BJ (cell line): ENCODE results near the gene TBC1D20. TPM values are rescaled to one million over a fixed set of nuclear protein-coding genes. Genes with fewer than 3 reads are reported as not detected.
"Not testable (repeated sequence)": the region's sequence is repeated elsewhere in the genome, so short reads cannot be mapped to it uniquely, and the experiment has no call there.

Experiments
- CTCF ChIA-PET: fragments of 350-600 bp; formaldehyde crosslinking; extraction: SDS; loops from one replicate; lab custom pipeline; 2021; ENCODE audit warnings: antibody characterized with exemption, inconsistent platforms; lab: Yijun Ruan, JAX
- POLR2A ChIA-PET: fragments of 300-600 bp; sonication (Branson Sonifier 250); formaldehyde crosslinking; extraction: SDS; loops from one replicate; lab custom pipeline; 2021; ENCODE audit warnings: antibody characterized with exemption; lab: Charles Lee
- DNase-seq: peaks from one replicate; pipeline ENCODE4 v3.0.0-alpha.2; 2011; ENCODE audit warnings: low read depth
- H3K27me3 ChIP-seq: 2 replicates; pipeline ENCODE4 v1.6.0; 2011; ENCODE audit warnings: low read length; ENCODE audit not compliant: control insufficient read depth, insufficient read depth
- H3K36me3 ChIP-seq: 2 replicates; pipeline ENCODE4 v1.5.1; 2011; ENCODE audit warnings: low read length; ENCODE audit not compliant: control insufficient read depth, insufficient read depth
- H3K4me3 ChIP-seq: 2 replicates; pipeline ENCODE4 v1.5.1; 2011; ENCODE audit warnings: low read depth, mild to moderate bottlenecking, control low read depth, low read length
- polyA plus RNA-seq: library from polyadenylated mRNA; depleted of rRNA; stranded (reverse); fragments of >200 nt; gene quantifications from 2 replicates; pipeline ENCODE4 v1.2.3, GENCODE V29; 2011; rRNA removed
- small RNA-seq: library from RNA; depleted of rRNA; stranded (forward); fragments of <200 nt; gene quantifications from one replicate; pipeline ENCODE3, GENCODE V24; 2012; ENCODE audit warnings: low replicate concordance, low read depth; ENCODE audit not compliant: insufficient read length
- TF ChIP-seq, protein P1 (sequence below): IDR thresholded peaks from 2 replicates; pipeline ENCODE4 v1.5.1; 2011; ENCODE audit warnings: low read depth, mild to moderate bottlenecking, control low read depth, inconsistent platforms, low read length, moderate library complexity; ENCODE audit not compliant: insufficient read depth

Gene TBC1D20
- polyA plus RNA-seq, 1 experiment = 63.7 TPM

DNA sequence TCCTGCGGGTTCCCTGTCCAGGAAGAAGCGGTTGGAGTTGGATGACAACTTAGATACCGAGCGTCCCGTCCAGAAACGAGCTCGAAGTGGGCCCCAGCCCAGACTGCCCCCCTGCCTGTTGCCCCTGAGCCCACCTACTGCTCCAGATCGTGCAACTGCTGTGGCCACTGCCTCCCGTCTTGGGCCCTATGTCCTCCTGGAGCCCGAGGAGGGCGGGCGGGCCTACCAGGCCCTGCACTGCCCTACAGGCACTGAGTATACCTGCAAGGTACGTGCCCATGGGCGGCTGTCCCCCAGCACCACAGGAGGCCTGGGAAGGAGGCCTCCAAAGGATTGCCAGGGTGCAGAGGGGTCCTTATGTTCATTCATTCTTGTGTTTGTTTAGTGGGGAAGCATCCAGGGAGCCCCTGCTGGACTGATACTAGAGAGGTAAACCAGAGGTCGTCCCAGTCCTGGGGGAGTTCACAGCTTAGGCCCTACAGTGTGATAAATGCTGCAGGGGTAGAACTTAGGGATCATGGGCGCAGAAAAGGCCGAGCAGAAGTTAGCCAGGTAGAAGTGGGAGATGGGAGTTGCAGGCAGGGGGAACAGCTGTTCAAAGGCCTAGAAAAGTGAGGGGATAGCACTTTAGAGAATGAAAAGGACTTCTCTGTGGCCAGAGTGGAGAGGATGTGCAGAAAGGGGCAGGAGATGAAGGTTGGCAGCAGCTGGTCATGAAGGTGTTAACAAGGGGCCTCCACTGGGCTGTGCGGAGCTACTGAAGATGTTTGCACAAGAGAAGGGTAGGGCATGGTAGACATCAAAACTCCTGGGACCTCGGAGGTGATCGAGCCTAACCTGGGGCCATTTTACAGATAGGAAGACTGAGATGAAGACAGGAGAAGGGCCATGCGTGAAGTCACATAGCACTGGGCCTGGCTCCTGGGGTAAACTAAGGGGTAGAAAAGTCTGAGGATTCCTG, 74.0 kb downstream of the TBC1D20 start:
- H3K27me3 ChIP-seq = no peaks in the 10 kb centered on the region
- no peak for DNase-seq
- TF ChIP-seq, protein P1, sequence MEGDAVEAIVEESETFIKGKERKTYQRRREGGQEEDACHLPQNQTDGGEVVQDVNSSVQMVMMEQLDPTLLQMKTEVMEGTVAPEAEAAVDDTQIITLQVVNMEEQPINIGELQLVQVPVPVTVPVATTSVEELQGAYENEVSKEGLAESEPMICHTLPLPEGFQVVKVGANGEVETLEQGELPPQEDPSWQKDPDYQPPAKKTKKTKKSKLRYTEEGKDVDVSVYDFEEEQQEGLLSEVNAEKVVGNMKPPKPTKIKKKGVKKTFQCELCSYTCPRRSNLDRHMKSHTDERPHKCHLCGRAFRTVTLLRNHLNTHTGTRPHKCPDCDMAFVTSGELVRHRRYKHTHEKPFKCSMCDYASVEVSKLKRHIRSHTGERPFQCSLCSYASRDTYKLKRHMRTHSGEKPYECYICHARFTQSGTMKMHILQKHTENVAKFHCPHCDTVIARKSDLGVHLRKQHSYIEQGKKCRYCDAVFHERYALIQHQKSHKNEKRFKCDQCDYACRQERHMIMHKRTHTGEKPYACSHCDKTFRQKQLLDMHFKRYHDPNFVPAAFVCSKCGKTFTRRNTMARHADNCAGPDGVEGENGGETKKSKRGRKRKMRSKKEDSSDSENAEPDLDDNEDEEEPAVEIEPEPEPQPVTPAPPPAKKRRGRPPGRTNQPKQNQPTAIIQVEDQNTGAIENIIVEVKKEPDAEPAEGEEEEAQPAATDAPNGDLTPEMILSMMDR = no peak
- H3K4me3 ChIP-seq = no peak overlapping the region
- ChIA-PET POLR2A (no interaction called here), CTCF (interaction anchor here (1.1 kb wide), 1 partner anchor 10 kb away, joined by 3 read pairs; no protein-coding TSS in a partner anchor)
- H3K36me3 ChIP-seq = peaks cover 41% of the 10 kb centered on the region

DNA sequence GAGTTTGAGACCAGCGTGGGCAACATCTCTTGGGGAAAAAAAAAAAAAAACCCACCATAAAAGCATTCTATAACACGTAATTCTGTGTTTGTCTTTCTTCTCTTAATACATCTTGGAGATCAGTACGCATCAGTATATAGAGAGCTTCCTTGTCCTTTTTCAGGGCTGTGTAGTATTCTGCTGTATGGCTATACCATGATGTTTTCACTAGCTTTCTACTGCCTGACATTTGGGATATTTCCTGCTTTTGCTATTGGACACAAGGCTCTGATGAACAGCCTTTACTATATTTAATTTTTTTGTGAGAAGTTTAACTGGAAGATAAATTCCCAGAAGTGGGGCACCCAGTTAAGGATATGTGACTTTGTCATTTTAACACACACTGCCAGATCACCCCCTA, 74.8 kb downstream of the TBC1D20 start:
- DNase-seq = no peak
- CTCF ChIA-PET = no interaction called here
- H3K36me3 ChIP-seq = peaks cover 41% of the 10 kb centered on the region
- H3K4me3 ChIP-seq = no peak overlapping the region
- POLR2A ChIA-PET = no interaction called here
- no peaks in the 10 kb centered on the region for H3K27me3 ChIP-seq
- TF ChIP-seq, protein P1 = no peak

DNA sequence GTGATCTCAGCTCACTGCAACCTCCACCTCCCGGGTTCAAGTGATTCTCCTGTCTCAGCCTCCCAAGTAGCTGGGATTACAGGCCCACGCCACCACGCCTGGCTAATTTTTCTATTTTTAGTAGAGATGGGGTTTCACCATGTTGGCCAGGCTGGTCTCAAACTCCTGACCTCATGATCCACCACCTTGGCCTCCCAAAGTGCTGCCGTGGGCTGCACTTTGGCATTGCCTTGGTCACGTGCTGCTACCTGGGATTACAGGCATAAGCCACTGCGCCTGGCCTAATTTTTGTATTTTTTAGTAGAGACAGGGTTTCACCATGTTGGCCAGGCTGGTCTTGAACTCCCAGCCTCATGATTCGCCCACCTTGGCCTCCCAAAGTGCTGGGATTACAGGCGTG, 75.7 kb downstream of the TBC1D20 start:
- POLR2A ChIA-PET, H3K4me3 ChIP-seq, H3K27me3 ChIP-seq, DNase-seq, CTCF ChIA-PET: not testable (repeated sequence)
- H3K36me3 ChIP-seq = peaks cover 38% of the 10 kb centered on the region

Small RNA genes within 50 kb of the gene (small RNA-seq; reads per million reads assigned to genes)
- gene RF00019 = not detected

Other genes with a start within 250 kb of the TBC1D20 start
- not detected in 2 replicates for gene DEFB129, start 235.3 kb downstream of the TBC1D20 start, polyA plus RNA-seq
- gene DEFB132, start 204.8 kb downstream of the TBC1D20 start, polyA plus RNA-seq = not detected in 2 replicates
- gene C20orf96, start 171.8 kb downstream of the TBC1D20 start, polyA plus RNA-seq = 4.8 and 5.5 TPM in 2 replicates
- 7.1 and 8.3 TPM in 2 replicates for gene ZCCHC3, start 165.0 kb downstream of the TBC1D20 start, polyA plus RNA-seq
- gene SOX12, start 137.0 kb downstream of the TBC1D20 start, polyA plus RNA-seq = 3.6 TPM in 2 replicates
- gene NRSN2, start 115.4 kb downstream of the TBC1D20 start, polyA plus RNA-seq = 53.9 and 84.1 TPM in 2 replicates
- 98.0 and 126 TPM in 2 replicates for gene TRIB3, start 81.8 kb downstream of the TBC1D20 start, polyA plus RNA-seq
- 86.6 and 130 TPM in 2 replicates for gene RBCK1, start 54.2 kb downstream of the TBC1D20 start, polyA plus RNA-seq
- gene CSNK2A1, start 81.3 kb upstream of the TBC1D20 start, polyA plus RNA-seq = 71.5 and 95.3 TPM in 2 replicates
- not detected in 2 replicates for gene TCF15, start 147.8 kb upstream of the TBC1D20 start, polyA plus RNA-seq
- gene SRXN1, start 190.7 kb upstream of the TBC1D20 start, polyA plus RNA-seq = 50.9 and 54.8 TPM in 2 replicates
- not detected in 2 replicates for gene SCRT2, start 213.3 kb upstream of the TBC1D20 start, polyA plus RNA-seq